HG02623 (cell line): ENCODE measurements around the gene DACT2.
"Not testable (repeated sequence)": the region's sequence is repeated elsewhere in the genome, so short reads cannot be mapped to it uniquely, and the experiment has no call there.

Experiments
- ATAC-seq: cut with Tn5 transposase; IDR thresholded peaks from one replicate; pipeline ENCODE4 v1.9.1; 2021; ENCODE audit warnings: moderate library complexity; ENCODE audit not compliant: unreplicated experiment

The DACT2 gene

GRCh38 chr6:168305096-168305749 is 14.4 kb downstream of the DACT2 start:
- ATAC-seq, result no peak

- no peak for ATAC-seq
Measured at GRCh38 chr6:168304752-168305015, 14.9 kb downstream of the DACT2 start.

DNA sequence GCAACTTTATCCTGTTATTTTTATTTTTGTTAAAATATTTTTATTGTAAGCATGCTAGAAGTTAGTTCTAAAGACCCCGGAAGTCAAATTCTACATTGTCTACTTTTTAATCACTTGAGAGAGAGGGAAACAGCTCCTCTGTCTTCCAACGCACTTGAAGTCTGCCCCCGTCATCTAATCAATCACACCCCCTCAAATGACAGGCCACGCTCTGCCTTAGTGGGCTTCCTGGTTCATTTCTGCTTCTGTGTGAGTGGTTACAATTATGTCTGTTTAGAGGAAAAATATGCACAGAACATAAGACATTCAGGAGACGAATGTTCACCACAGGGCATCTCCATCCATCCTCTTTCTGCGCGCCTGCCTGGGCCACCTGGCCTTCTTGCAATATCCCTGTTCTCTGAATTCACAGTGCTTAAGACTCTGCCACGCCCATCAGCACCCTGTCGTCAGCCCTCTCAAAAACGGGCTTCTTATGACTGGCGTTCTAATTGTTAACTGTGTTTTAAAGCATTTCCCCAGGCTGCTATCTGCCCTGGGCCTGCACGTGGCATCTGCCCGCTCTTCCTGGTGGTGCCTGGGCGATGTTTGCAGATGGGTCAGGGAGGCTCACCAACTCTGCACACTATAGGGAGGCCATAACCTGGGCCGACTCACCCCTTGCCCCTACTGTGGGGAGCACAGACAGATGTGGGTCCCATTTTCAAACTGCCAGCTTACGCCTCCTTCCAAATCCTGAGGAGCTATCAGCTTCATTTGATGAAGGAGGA is 15.4 kb downstream of the DACT2 start:
- no peak for ATAC-seq

DNA sequence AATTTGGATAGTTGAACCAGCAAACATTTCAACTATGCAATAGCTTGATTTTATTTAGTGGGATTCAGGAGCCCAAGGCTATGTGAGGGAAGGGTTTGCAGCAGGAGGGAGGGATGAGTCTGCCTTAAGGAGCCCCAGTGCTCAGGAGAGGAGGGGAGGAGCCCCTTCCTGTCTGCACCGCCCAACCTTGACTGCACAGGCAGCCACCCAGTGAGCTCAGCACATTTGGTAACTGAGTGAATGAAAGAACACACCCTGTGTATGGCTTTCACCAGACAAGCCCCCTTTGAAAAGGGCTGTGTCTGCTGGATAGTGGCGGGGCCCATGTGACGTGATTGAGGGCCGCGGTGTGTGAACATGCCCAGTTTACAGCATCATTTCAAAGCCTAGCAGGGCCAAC is 17.0 kb downstream of the DACT2 start:
- ATAC-seq, result no peak

GRCh38 chr6:168301648-168302398 is 17.8 kb downstream of the DACT2 start:
- ATAC-seq, result no peak

GRCh38 chr6:168300975-168301647 is 18.5 kb downstream of the DACT2 start:
- ATAC-seq, result no peak

DNA sequence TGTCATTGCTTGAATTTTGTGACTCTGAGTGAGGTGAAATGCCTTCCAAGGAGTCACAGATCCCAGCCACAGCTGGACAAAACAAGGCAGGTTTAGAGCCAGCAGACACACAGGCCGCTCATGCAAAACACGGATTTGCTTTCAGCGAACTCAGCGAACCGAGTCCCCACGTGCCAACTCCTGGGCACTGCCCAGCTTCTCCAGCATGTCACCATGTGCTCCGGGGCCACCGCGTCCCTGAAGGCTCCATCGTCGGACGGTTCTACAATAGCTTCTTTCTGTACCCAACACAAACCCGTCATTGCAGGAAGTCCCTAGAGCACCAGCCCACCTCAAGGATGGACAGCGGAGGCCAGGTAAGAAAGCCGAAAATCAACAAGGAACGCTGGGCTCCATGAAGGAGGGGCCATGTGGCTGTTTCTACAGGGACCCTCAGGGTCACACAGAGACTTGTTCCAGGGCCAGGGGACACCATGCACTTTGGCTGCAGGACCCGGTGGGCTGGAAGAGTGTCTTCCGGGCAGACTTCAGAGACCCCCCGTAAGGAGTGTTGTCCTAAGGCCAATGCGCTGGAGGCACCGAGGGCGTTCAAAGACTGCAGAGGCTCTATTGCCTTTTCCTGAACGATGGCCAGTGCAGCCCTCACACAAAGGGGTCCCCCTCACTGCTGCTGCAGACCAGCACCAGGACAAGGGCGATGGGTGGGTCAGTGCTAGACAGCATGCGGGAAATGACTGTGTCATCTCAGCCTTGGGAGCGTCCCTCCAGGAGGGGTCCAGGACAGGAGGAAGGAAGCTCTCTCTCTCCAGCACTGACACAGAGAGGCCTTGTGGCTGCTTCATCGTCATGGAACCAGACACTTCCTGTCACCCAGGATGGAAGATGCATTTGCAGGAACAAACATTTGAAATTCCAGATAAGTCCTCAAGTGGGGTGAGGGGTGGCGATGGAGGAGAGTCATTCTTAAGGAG is 19.8 kb downstream of the DACT2 start:
- ATAC-seq, result no peak

DNA sequence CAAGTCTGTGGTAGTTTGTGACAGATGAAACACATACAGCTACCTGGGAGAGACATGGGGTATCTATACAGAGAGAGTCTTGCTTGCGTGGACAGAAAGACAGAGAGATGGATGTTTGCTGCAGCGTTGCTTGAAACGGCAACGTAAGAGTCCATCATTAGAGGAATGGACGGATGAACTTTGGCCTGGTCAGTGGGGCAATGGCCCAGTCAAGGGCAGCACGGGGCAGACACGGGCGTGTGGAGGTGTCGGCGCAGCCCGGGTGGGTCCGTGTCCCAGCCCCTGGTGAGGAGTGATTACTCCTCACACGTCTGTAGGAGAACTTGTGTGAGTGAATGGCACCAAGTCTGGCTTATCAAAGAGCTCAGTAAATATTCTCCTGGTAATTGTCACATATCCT is 21.9 kb downstream of the DACT2 start:
- ATAC-seq, result no peak

GRCh38 chr6:168294901-168295300 is 24.7 kb downstream of the DACT2 start:
- no peak for ATAC-seq

- no peak for ATAC-seq
Measured at GRCh38 chr6:168293636-168294530, 25.7 kb downstream of the DACT2 start.

GRCh38 chr6:168292826-168293225 is 26.8 kb downstream of the DACT2 start:
- ATAC-seq, result no peak

DNA sequence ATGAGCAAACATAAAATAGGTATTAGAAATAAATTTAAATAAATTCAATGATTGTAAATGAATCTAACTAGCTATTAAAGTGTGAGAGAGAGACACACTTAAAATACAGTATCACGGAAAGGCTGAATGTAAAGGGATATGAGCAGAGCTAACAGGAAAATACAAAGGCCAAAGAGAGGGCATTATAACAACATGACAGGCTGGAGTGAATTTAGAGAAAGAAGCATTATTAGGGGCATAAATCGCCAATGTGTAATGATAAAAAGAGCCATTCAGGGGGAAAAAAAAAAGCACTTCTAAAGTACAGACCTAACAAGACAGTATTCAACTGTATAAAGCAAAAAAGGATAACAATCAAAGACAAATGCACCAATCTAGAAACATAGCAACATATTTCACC is 28.1 kb downstream of the DACT2 start:
- ATAC-seq, result no peak

GRCh38 chr6:168290095-168290494 is 29.5 kb downstream of the DACT2 start:
- no peak for ATAC-seq

GRCh38 chr6:168289571-168289962 is 30.0 kb downstream of the DACT2 start:
- ATAC-seq, result no peak

- ATAC-seq, result no peak
Measured at GRCh38 chr6:168288781-168289570, 30.6 kb downstream of the DACT2 start.

GRCh38 chr6:168287460-168287859 is 32.1 kb downstream of the DACT2 start:
- ATAC-seq, result not testable (repeated sequence)

DNA sequence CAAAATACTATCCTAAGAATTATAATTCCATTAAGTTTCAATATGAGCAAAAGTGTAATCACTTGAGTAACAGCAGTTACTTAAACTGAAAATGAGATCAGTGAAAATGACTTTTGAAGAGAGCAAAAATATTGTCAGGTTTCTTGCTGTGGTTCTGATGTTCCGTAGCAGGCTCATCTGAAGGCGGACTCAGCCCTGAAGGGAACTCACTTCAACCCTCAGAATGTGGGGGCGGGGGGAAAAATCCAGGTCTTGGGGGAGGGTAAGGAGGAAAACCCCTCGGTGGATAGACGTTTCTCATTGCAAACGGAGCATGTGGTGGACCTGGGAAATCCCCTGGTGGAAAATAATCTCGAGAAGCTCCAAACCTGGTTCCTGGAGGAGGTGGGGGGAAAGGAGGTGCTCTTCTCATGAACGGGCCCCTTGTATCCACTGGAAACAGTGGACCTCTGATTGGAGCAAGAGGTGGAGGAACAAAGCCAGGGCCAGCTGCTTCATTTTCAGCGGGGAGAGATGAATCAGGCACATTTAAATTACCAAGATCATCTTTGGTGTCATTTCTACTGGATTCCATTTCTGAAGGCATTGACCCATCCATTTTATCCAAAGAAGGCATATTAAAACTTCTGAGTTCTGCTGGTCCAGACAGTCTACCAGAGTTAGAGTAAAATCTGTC is 32.7 kb downstream of the DACT2 start:
- ATAC-seq, result not testable (repeated sequence)

DNA sequence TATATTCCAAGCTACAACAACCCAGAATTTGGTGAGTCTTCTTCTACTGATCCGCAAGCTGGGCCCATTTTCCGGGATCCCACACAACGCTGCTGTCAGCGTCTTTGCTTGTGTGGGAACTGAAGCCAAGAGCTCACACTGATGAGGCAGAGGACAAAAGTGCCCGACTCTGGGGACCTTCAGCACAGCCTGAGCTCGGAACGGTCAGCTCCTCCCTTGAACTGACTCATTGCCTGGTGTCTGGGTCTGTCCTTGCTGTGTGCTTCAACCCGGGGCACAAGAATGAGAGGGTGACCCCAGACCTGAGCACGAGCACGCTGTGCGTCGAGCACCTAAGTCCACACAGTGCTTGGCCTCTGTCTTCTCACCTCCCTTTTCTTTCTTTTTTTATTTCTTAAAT is 33.5 kb downstream of the DACT2 start:
- ATAC-seq, result no peak
